ENCODE results near the gene KCNJ10.

GRCh38 chr1:160058087-160058486 lies 11.9 kb downstream of the KCNJ10 start:
- TF ChIP-seq ZNF296 (CRISPR knock-in tag; conservative IDR thresholded peaks at IDR 0.05) (no peak), MTA1 (CRISPR knock-in tag; IDR thresholded peaks at IDR 0.05; ENCODE audit: borderline replicate concordance) (no peak), POLR2AphosphoS5 (IDR thresholded peaks at IDR 0.05; ENCODE audit: low read depth, low read length) (no peak), RFXANK (CRISPR knock-in tag; IDR thresholded peaks at IDR 0.05) (no peak), EZH2 (conservative IDR thresholded peaks at IDR 0.05; ENCODE audit: low read depth, low read length) (no peak), NFE2L2 (IDR thresholded peaks at IDR 0.05; ENCODE audit: low read length) (no peak), ZNF12 (CRISPR knock-in tag; IDR thresholded peaks at IDR 0.05) (no peak), MEF2D (CRISPR knock-in tag; IDR thresholded peaks at IDR 0.05) (no peak), ZNF546 (CRISPR knock-in tag; conservative IDR thresholded peaks at IDR 0.05) (no peak), ZNF274 (CRISPR knock-in tag; IDR thresholded peaks at IDR 0.05) (no peak), ZNF10 (CRISPR knock-in tag; IDR thresholded peaks at IDR 0.05; ENCODE audit: borderline replicate concordance, low read depth) (no peak), SUZ12 (IDR thresholded peaks at IDR 0.05; ENCODE audit: low read depth, low read length) (no peak)

Measured in HepG2 (cell line).